ENCODE results near the gene P2RX6. TPM values are rescaled to one million over a fixed set of nuclear protein-coding genes. Genes with fewer than 3 reads are reported as not detected.
A peak's percentile ranks its signal among the peaks of the same experiment; 100 is the strongest.

The P2RX6 gene
- total RNA-seq, 4 donors from 2014 or later: 17.6 to 68.9 (median 33.3) TPM

DNA sequence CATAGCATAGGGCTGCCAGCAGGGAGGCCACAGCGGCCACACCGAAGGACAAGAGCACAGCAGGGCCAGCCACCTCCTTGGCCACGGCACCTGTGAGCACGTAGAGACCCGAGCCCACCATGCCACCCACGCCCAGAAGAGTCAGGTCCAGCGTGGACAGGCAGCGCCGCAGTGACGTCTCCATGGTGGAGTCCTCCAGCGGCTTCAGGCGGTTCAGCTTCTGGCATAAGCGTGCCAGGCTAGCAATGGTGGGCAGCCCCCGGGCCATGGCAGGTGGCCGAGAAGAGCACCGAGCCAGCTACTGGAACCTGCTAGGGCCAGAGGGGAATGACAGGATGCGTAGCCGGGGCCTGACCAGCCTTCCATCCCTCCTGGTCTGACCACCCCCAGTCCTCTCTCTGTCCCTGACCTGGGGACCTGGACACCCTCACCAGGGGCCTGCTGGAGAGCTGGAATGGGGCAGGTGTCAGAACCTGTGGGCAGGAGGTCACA, 16.6 kb downstream of the P2RX6 start:
- intact Hi-C loops (cut with DNase I; ENCODE audit: low total_unique reads): loop anchor here (5.0 kb wide), 1 partner anchor 41 kb away; no protein-coding TSS in a partner anchor
- H3K4me3 ChIP-seq: no peak overlapping the region
- peaks cover 17 to 20% (median 19%) of the 10 kb centered on the region in 3 donors for H3K27me3 ChIP-seq
- no peaks in the 10 kb centered on the region for H3K9me3 ChIP-seq
- no peaks in the 10 kb centered on the region for H3K36me3 ChIP-seq
- peak in 1 of 2 donors; percentile 23 for DNase-seq
- in situ Hi-C loops (cut with MboI; ENCODE audit: low sequenced_read_pairs in 4 of 4): loop anchor here in 1 of 4 donors (10.0 kb wide), 1 partner anchor 63 kb away; no protein-coding TSS in a partner anchor
- TF ChIP-seq POLR2A (IDR thresholded peaks at IDR 0.05): no peak
- TF ChIP-seq, protein P1, sequence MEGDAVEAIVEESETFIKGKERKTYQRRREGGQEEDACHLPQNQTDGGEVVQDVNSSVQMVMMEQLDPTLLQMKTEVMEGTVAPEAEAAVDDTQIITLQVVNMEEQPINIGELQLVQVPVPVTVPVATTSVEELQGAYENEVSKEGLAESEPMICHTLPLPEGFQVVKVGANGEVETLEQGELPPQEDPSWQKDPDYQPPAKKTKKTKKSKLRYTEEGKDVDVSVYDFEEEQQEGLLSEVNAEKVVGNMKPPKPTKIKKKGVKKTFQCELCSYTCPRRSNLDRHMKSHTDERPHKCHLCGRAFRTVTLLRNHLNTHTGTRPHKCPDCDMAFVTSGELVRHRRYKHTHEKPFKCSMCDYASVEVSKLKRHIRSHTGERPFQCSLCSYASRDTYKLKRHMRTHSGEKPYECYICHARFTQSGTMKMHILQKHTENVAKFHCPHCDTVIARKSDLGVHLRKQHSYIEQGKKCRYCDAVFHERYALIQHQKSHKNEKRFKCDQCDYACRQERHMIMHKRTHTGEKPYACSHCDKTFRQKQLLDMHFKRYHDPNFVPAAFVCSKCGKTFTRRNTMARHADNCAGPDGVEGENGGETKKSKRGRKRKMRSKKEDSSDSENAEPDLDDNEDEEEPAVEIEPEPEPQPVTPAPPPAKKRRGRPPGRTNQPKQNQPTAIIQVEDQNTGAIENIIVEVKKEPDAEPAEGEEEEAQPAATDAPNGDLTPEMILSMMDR (IDR thresholded peaks at IDR 0.05 in 4 of 5, conservative IDR thresholded peaks at IDR 0.05 in 1 of 5): no peak
- peaks cover 5 to 14% of the 10 kb centered on the region in 2 donors for H3K4me1 ChIP-seq
- H3K27ac ChIP-seq: no peak overlapping the region
- peak in 1 of 2 donors; percentile 2 for ATAC-seq

DNA sequence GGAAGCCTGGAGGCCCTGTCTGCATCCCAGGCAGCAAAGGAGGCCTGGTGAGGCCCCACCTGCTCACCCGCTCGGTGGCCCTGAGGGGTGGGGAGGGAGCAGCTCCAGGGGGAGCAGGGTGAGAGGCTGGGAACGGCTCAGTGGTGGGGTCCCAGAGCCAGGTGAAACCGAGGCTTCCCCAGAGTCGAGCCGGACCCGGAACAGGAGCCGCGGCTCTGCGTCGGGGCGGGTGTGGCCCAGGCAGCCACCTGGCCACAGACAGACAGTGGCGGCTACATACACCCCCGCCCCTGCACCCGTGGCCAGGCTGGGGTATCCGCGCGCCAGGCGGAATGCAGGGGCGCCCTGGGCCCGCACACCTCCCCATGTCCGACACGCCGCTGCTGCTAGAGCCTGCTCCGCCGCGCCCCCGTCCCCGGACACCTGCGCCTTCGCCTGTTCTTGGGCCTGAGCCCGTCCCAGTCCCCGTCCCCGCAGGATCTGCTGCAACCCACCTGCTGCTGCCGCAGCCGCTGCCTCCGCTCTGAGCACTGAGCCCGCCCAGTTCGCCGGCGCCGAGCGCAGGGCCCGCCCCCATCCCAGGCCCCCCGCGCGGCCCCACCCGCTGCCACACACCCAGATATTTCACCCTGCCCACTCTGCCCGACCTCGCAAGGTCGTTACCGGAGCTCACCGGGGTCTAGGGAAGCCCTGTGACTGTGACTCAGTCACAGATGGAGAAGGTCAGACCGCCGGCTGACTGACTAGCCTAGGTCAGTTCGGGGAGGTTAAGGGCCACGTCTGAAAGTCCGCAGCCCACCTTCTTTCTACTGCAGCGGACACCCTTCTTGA, 17.3 kb downstream of the P2RX6 start, which contains the start of gene SLC7A4:
TSS of gene SLC7A4 (minus strand) at position 525 of the 831 bp plus-strand sequence. CDS start 749 bp downstream, outside the sequence.
- Histone ChIP-seq H3K27ac (no peak within 1 kb of the TSS), H3K9me3 (no peaks in the 10 kb centered on the region), H3K4me3 (peak within 1 kb of the TSS in 3 of 4 donors; percentile 24 to 44 (median 28)), H3K36me3 (no peaks in the 10 kb centered on the region), H3K4me1 (peaks cover 7 to 14% of the 10 kb centered on the region in 2 donors), H3K27me3 (peaks cover 17 to 20% (median 19%) of the 10 kb centered on the region in 3 donors)
- TF ChIP-seq, protein P1 (IDR thresholded peaks at IDR 0.05 in 4 of 5, conservative IDR thresholded peaks at IDR 0.05 in 1 of 5): no peak
- peak in 1 of 2 donors; percentile 25 for TF ChIP-seq POLR2A (IDR thresholded peaks at IDR 0.05)
- ATAC-seq (peak; percentile 15), DNase-seq (peak in 1 of 2 donors; percentile 35)
- in situ Hi-C loops (cut with MboI; ENCODE audit: low sequenced_read_pairs in 4 of 4): loop anchor here in 1 of 4 donors (10.0 kb wide), 1 partner anchor 63 kb away; no protein-coding TSS in a partner anchor
- intact Hi-C loops (cut with DNase I; ENCODE audit: low total_unique reads): loop anchor here (5.0 kb wide), 1 partner anchor 40 kb away; no protein-coding TSS in a partner anchor

DNA sequence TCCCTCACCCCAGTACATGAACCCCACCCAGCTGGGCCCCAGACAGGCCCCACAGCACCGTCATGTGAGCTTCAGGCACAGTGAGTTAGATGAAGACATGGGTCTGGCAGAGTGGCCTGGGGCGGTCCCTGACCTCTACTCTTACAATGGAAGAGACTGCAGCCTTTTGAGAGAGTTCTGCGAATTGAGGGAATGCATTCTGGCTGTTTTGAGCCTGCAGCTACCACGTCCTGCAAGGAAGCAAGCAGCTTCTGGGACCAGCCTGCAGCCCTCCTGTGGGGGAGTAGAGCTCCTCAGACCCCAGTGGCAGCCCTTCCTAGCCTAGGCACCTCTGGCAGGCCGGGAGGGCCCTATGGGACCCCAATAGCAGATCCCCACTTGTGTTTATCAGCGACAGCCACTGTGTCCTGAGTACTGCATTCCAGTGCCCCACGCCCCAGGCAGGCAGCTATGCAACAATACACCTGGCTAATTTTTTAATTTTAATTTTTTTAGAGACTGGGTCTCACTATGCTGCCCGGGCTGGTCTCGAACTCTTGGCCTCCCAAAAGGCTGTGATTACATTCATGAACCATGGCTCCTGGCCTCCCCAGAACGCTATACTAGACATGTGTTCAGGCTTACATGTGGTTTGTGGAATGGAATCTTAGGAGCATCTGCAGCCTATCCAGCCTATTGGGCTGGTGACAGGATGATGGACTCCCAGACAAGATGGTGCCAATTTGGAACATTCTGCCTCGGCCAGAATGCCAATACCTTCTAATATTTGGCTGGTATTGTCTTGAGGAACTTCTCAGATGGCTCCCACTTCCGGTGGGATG, 18.1 kb downstream of the P2RX6 start:
- H3K27me3 ChIP-seq: peaks cover 17 to 20% (median 19%) of the 10 kb centered on the region in 3 donors
- no peak for TF ChIP-seq POLR2A (IDR thresholded peaks at IDR 0.05)
- TF ChIP-seq, protein P1 (IDR thresholded peaks at IDR 0.05 in 4 of 5, conservative IDR thresholded peaks at IDR 0.05 in 1 of 5): no peak
- H3K4me1 ChIP-seq: peaks cover 15 to 17% of the 10 kb centered on the region in 2 donors
- no peak for ATAC-seq
- H3K9me3 ChIP-seq: no peaks in the 10 kb centered on the region
- in situ Hi-C loops (cut with MboI; ENCODE audit: low sequenced_read_pairs in 4 of 4) (loop anchor here in 1 of 4 donors (10.0 kb wide), 1 partner anchor 62 kb away; no protein-coding TSS in a partner anchor), intact Hi-C loops (cut with DNase I; ENCODE audit: low total_unique reads) (loop anchor here (5.0 kb wide), 1 partner anchor 39 kb away; no protein-coding TSS in a partner anchor)
- no peak overlapping the region for H3K27ac ChIP-seq
- peak overlapping the region in 2 of 4 donors; percentile 28 to 44 for H3K4me3 ChIP-seq
- H3K36me3 ChIP-seq: no peaks in the 10 kb centered on the region
- DNase-seq: no peak

DNA sequence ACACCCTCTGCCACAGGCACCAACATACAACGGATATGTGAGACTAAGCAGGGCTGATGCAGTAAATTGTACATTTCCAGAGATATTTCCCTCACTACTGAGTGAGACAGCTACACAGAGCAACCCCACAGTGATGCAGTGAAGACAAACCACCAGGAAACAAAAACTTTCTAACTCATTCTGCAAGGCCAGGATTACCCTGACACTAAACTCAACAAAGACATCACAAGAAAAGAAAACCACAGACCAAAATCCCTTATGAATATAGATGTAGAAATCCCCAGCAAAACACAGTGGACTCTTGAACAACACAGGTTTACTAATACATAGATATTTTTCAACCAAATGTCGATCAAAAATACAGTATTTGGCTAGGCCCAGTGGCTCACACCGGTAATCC, 18.9 kb downstream of the P2RX6 start:
- no peaks in the 10 kb centered on the region for H3K9me3 ChIP-seq
- no peak overlapping the region for H3K4me3 ChIP-seq
- intact Hi-C loops (cut with DNase I; ENCODE audit: low total_unique reads): loop anchor here (5.0 kb wide), 1 partner anchor 38 kb away; no protein-coding TSS in a partner anchor
- TF ChIP-seq POLR2A (IDR thresholded peaks at IDR 0.05): no peak
- no peak for DNase-seq
- H3K36me3 ChIP-seq: no peaks in the 10 kb centered on the region
- peaks cover 17 to 20% (median 19%) of the 10 kb centered on the region in 3 donors for H3K27me3 ChIP-seq
- in situ Hi-C loops (cut with MboI; ENCODE audit: low sequenced_read_pairs in 4 of 4): loop anchor here in 1 of 4 donors (10.0 kb wide), 1 partner anchor 61 kb away; no protein-coding TSS in a partner anchor
- no peak for ATAC-seq
- no peak overlapping the region for H3K27ac ChIP-seq
- peaks cover 23 to 25% of the 10 kb centered on the region in 2 donors for H3K4me1 ChIP-seq

Measured in gastrocnemius medialis (tissue), 4 donors.